Stimulated activated CD8-positive, alpha-beta memory T cell treated with anti-CD3 and anti-CD28 coated beads, Interleukin-4, amount 100 ng/mL, for 1 hour (primary cell): ENCODE results near the gene DDAH2.
A peak's percentile ranks its signal among the peaks of the same experiment; 100 is the strongest.
"Not testable (repeated sequence)": the region's sequence is repeated elsewhere in the genome, so short reads cannot be mapped to it uniquely, and the experiment has no call there.

Experiments used
- DNase-seq, 2 donors: peaks; one replicate each; pipeline ENCODE4 v3.0.0-alpha.2; 2020; ENCODE audit warnings: low read depth in 2 of 2, low spot score in 1 of 2

The DDAH2 gene

GRCh38 chr6:31715022-31715958 lies 13.8 kb downstream of the DDAH2 start, which contains the start of gene LY6G6D:
Gene LY6G6D, plus strand, starts transcription at chr6:31715348. Its CDS starts 8 bp downstream, at chr6:31715356.
- no peak for DNase-seq

- DNase-seq = no peak
Observed at GRCh38 chr6:31713991-31714684, 15.0 kb downstream of the DDAH2 start.

DNA sequence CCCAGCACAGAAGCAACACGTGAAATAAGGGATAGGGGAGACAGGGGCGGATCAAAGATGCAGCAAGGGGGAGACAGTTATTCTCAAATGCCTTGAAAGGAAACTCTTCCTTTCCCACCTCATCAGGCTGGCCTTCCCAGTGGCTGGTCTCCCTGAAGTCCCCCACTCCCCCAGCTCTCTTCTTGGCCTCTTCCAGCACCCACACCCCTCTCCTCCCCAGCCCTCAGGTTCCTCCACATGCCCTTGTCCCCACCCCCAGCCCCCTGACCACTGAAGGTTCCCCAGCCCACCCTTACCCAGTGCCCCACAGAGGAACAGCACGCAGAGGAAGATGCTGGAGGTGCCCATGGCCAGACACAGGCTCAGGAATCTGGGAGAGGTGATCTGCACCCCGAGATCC lies 15.6 kb downstream of the DDAH2 start:
- DNase-seq = no peak

- DNase-seq = no peak
Observed at GRCh38 chr6:31712296-31712695, 16.8 kb downstream of the DDAH2 start.

- no peak for DNase-seq
Observed at GRCh38 chr6:31711233-31711632, 17.9 kb downstream of the DDAH2 start.

DNA sequence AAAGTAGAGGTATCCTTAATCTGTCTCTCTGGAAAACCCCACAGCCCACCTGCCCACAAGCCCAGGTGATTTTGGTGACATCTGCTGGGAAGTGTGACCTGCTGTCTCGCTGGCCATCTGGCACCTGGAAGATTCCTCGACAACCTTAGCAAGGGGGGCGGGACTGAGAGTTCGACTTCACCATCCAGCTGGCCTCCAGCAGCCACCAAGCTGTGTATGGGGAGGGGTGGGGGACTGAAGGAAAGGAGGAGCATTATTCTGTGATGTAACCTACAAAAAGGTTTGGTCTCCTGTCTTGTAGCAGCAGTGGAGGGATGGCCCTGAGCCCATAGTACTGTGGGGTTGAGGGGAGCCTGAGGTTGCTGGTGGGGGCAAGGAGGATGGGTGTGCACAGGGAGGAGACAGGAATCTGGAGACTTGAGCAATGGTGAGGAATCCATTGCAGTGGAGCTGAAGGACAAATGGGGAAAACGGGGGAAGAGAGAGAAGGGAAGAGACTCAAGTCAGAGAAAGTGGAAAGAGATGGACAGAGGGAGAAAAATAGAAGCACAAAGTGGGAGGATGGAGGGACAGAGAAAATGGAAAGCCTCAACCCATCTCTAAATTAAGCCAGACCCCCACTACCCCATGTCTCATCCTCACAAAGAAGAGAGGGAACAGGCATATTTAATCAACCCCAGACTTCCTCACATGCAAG lies 18.4 kb downstream of the DDAH2 start:
- DNase-seq = no peak

DNA sequence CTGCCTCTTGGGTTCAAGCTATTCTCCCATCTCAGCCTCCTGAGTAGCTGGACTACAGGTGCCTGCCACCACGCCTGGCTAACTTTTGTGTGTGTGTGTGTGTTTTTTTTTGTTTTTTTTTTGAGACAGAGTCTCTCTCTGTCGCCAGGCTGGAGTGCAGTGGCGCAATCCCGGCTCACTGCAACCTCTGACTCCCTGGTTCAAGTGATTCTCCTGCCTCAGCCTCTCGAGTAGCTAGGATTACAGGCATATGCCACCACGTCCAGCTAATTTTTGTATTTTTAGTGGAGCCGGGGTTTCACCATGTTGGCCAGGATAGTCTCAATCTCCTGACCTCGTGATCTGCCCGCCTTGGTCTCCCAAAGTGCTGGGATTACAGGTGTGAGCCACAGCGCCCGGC lies 19.9 kb downstream of the DDAH2 start:
- not testable (repeated sequence) for DNase-seq

- DNase-seq = no peak
Observed at GRCh38 chr6:31708224-31708623, 20.9 kb downstream of the DDAH2 start.

DNA sequence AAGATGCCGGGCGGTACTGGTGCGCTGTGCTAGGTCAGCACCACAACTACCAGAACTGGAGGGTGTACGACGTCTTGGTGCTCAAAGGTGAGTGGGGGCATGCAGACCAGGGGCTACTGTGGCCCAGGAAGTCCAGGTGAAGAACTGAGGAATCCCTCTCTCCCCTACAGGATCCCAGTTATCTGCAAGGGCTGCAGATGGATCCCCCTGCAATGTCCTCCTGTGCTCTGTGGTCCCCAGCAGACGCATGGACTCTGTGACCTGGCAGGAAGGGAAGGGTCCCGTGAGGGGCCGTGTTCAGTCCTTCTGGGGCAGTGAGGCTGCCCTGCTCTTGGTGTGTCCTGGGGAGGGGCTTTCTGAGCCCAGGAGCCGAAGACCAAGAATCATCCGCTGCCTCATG lies 21.4 kb downstream of the DDAH2 start:
- DNase-seq = no peak

DNA sequence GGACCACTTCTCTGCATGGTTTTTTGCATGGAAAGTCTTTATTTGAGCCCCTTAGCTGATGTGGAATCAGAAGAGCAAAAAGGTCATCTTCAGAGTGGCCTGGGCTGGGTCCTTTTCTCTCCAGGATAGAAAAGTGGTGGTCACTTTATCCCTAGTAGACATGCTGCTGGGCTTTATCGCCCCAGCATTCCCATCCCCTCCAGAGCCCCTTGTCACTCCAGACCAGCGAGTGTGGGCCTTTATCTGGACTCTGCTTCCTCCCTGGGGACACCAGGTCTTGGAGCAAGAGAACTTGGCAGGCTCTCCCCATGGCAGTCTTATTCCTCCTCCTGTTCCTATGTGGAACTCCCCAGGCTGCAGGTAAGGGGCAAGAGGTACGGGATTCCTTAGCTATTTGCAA lies 22.5 kb downstream of the DDAH2 start, which contains the start of gene LY6G6F:
TSS of gene LY6G6F (plus strand) at position 268 of the 400 bp plus-strand sequence. CDS start at position 309, 41 bp downstream.
- DNase-seq = no peak

DNA sequence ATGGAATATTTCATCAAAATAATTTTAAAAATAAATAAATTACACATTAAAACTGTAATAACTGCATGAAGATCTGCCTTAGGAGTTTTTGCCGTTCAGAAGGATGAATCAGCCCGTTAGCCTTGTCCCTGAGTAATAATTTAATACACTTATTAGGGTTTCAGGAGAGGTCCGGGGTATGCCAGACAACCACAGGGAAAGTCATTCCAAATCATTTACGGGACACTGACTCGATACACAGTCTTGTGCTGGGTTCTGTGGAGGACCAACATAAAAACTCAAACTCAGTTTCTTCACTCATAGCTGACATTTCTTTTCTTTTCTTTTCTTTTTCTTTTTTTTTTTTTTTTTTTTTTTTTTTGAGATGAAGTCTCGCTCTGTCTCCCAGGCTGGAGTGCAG lies 23.2 kb downstream of the DDAH2 start:
- no peak for DNase-seq

DNA sequence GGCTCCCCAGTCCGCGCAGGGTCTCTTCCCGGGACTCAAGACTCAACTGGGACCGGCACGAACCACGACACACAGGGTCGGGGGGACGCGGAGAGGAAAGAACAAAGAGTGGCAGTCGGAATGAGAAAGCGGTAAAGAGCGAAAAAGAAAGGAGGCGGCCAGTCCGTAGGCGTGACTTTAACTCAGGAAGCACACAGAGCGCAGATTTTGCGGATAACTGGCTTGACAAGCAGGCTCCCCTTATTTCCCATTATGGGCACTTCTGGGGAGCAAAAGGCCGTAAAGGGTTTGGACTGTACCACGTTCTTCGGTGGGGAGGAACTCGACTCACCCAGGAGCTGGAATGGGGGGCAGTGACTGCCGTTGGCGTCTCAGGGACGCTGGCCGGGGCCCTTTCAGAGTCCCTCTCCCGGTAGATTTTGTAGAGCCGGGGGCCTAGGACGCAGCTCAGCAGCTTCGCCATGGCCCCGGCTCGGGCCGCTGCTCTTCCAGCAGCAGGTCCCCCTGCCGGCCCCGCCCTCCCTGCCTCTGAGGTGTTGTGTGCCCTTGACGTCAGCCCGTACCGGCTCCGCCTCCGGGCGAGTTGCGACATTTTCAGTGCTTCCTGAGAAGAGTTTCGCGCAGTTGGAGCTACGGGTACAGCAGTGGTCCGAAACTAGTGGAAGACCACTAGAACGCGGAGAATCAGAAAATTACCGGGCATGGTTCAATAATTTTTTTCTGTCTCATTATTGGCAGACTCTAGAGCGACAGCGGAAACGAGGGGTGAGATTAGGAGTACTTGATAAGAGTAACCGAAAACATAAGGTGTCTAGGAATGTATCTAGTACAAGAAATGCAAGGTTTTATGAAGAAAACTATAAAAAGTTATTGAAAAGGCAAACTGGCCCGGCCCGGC lies 26.0 kb downstream of the DDAH2 start, which contains the start of gene ABHD16A:
TSS of gene ABHD16A (minus strand) at position 506 of the 898 bp plus-strand sequence. CDS start at position 463, 43 bp downstream.
- peak; percentile 92 to 93 for DNase-seq

GRCh38 chr6:31702405-31702818 lies 26.7 kb downstream of the DDAH2 start:
- no peak for DNase-seq

- no peak for DNase-seq
Observed at GRCh38 chr6:31701666-31702404, 27.3 kb downstream of the DDAH2 start.

DNA sequence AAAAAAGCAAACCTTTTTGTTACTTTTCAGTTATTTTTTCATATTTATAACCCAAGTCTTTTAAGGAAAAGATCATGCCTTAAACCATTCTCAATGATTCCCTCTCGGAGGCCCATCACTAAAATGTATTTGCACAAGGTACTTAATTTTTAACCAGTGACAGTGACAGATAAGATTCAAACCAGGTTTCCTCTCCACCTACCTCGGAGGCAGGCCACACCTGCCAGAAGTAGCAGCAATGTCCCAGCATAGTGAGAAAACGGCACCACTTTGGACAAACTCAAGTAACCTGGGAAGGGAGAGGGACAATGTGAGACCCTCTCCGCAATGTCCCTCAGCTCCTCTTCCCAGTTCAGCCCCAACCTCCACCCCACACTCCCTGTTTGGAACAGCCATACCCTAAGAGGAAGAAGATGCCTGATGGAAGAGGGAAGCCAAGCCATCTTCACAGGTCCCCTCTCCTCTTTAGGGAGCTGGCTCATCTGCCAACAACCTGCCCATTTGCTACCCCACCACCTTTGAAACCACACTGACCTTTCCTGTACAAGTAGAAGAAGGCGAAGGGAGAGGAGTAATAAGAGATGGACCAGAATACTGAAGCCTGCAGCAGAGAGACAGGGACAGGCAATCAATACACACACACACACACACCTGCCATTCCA lies 28.2 kb downstream of the DDAH2 start:
- DNase-seq = no peak

DNA sequence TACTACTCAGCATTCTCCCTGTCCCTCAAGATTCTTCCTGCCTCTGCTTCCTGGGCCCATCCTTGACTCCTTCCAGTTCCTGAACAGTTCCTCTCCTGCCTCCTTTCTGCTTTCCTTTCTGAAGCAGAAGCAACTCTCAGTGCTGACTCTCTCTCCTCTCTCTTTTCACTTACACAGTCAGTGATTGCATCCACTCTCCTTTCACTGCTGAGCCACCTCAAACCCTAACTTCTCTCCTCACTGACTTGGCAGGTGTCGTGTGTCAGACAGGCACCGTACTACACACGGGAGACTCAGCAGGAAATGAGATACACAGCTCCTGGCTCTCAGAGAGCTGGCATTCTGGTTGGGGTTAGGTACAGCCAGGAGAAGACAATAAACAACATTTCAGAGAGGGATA lies 31.5 kb downstream of the DDAH2 start:
- DNase-seq = no peak

GRCh38 chr6:31693535-31693934 lies 35.6 kb downstream of the DDAH2 start:
- no peak for DNase-seq

DNA sequence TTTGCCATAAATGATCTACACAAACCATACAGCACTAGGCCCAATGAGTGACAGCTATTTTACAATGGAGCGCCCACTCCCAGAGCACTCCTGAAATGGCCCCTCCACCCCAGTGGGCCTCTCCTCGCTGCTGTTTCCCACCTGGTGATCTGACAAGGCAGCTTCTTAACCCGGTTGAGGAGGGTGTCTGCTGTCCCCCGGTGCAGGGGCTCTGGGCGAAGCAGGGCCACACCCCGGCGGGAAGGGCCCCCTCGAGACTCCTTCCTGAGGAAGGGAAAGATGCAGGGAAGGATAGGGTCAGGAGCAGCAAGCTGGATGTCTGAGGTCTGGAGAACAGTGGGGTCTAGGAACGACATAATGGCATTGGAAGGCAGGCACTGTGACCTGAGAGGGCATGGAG lies 36.2 kb downstream of the DDAH2 start:
- DNase-seq = no peak

- DNase-seq = no peak
Observed at GRCh38 chr6:31692353-31692752, 36.7 kb downstream of the DDAH2 start.
